ENCODE results near the gene HEPACAM. TPM values are rescaled to one million over a fixed set of nuclear protein-coding genes. Genes with fewer than 3 reads are reported as not detected.

The HEPACAM gene
- total RNA-seq, 2 donors from 2014 or later, result 0.26 to 7.9 TPM

DNA sequence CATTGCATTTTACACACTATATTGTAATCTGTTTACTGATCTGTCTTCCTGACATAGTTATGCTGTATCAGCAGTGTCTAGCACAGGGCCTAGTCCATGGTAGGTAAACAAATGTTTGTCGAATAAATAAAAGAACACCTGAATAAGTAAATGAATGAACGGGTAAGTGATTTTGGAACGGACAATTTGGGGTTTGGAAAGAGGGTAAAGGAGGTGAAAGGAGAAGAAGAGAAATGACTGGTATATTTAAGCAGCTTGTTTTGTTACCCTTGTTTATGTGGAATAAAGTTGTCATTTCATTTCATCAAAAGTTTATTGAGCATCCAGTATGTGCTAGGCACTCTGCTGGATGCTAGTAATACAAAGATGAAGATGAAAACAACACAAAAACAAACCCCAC, 16.9 kb downstream of the HEPACAM start, which contains the start of gene HEPN1:
HEPN1 (plus strand) TSS at position 301 of the 400 bp plus-strand sequence.
- ATAC-seq (no peak), DNase-seq (no peak)
- Histone ChIP-seq H3K36me3 (replicated peaks in 1 of 2; ENCODE audit: insufficient read depth in 1 of 2, low read depth in 2 of 2) (no peaks in the 10 kb centered on the region), H3K4me1 (peaks cover 9% of the 10 kb centered on the region), H3K9me3 (no peaks in the 10 kb centered on the region), H3K4me3 (no peak within 1 kb of the TSS), H3K27ac (no peak within 1 kb of the TSS), H3K27me3 (no peaks in the 10 kb centered on the region)
- WGBS, 2 donors, result 43 to 51% methylated on average over 3 of the region's 3 CpGs
- TF ChIP-seq POLR2A (IDR thresholded peaks at IDR 0.05), result no peak
- TF ChIP-seq, protein P1, sequence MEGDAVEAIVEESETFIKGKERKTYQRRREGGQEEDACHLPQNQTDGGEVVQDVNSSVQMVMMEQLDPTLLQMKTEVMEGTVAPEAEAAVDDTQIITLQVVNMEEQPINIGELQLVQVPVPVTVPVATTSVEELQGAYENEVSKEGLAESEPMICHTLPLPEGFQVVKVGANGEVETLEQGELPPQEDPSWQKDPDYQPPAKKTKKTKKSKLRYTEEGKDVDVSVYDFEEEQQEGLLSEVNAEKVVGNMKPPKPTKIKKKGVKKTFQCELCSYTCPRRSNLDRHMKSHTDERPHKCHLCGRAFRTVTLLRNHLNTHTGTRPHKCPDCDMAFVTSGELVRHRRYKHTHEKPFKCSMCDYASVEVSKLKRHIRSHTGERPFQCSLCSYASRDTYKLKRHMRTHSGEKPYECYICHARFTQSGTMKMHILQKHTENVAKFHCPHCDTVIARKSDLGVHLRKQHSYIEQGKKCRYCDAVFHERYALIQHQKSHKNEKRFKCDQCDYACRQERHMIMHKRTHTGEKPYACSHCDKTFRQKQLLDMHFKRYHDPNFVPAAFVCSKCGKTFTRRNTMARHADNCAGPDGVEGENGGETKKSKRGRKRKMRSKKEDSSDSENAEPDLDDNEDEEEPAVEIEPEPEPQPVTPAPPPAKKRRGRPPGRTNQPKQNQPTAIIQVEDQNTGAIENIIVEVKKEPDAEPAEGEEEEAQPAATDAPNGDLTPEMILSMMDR (IDR thresholded peaks at IDR 0.05), result no peak
- intact Hi-C loops (cut with DNase I), result no loop called here

DNA sequence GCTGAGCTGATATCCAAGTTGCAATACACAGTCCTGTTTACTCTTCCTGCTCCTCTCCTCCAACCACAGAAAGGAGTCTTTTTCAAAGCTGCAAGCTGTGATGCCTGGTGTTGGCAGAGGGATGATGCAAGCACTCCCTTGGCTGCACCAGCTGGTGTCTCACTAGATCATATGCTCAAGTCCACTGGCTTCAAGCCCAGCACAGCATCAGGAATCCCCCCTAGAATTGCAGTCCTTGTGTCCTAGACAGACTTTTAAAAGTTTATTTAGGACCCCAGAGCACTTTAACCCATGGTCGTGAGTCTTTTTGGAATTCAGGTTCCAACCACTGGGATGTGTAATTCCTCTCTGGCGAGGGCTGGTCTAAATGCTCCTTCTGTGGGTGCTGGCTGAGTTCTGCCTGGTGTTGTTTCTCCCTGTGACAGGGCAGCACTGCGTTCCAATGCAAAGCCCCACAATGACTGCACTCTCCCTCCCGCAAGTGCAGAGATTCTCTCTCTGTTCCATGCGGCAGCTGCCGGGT, 18.7 kb downstream of the HEPACAM start:
- H3K36me3 ChIP-seq (replicated peaks in 1 of 2; ENCODE audit: insufficient read depth in 1 of 2, low read depth in 2 of 2), result no peaks in the 10 kb centered on the region
- ATAC-seq (no peak), DNase-seq (no peak)
- peaks cover 9% of the 10 kb centered on the region for H3K4me1 ChIP-seq
- H3K9me3 ChIP-seq, result peaks cover 0 to 5% (median 0%) of the 10 kb centered on the region in 3 donors
- TF ChIP-seq POLR2A (IDR thresholded peaks at IDR 0.05), result no peak
- TF ChIP-seq, protein P1 (IDR thresholded peaks at IDR 0.05), result no peak
- WGBS, 2 donors, result 67 to 71% methylated on average over 6 of the region's 6 CpGs
- no peak overlapping the region for H3K4me3 ChIP-seq
- no peaks in the 10 kb centered on the region for H3K27me3 ChIP-seq
- no peak overlapping the region for H3K27ac ChIP-seq
- intact Hi-C loops (cut with DNase I), result no loop called here

DNA sequence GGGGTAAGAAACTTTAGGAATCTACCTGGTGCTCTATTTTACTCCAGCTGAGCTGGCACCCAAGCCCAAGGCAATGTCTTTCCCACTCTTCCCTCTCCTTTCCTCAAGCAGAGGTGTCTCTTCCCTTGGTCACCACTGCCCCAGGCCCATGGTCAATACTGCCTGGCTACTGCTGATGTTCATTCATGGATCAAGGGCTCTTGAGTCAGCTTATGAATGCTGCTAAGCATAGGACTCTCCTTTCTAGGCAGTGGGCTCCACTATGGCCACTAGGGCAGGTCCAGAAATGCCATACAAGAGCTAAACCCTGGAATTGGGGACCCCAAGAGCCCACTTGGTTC, 19.5 kb downstream of the HEPACAM start:
- H3K4me3 ChIP-seq, result no peak overlapping the region
- peaks cover 8% of the 10 kb centered on the region for H3K4me1 ChIP-seq
- TF ChIP-seq, protein P1 (IDR thresholded peaks at IDR 0.05), result no peak
- TF ChIP-seq POLR2A (IDR thresholded peaks at IDR 0.05), result no peak
- H3K27ac ChIP-seq, result no peak overlapping the region
- no peaks in the 10 kb centered on the region for H3K27me3 ChIP-seq
- no peak for DNase-seq
- intact Hi-C loops (cut with DNase I), result no loop called here
- ATAC-seq, result no peak
- H3K36me3 ChIP-seq (replicated peaks in 1 of 2; ENCODE audit: insufficient read depth in 1 of 2, low read depth in 2 of 2), result no peaks in the 10 kb centered on the region
- H3K9me3 ChIP-seq, result peaks cover 0 to 9% (median 0%) of the 10 kb centered on the region in 3 donors

DNA sequence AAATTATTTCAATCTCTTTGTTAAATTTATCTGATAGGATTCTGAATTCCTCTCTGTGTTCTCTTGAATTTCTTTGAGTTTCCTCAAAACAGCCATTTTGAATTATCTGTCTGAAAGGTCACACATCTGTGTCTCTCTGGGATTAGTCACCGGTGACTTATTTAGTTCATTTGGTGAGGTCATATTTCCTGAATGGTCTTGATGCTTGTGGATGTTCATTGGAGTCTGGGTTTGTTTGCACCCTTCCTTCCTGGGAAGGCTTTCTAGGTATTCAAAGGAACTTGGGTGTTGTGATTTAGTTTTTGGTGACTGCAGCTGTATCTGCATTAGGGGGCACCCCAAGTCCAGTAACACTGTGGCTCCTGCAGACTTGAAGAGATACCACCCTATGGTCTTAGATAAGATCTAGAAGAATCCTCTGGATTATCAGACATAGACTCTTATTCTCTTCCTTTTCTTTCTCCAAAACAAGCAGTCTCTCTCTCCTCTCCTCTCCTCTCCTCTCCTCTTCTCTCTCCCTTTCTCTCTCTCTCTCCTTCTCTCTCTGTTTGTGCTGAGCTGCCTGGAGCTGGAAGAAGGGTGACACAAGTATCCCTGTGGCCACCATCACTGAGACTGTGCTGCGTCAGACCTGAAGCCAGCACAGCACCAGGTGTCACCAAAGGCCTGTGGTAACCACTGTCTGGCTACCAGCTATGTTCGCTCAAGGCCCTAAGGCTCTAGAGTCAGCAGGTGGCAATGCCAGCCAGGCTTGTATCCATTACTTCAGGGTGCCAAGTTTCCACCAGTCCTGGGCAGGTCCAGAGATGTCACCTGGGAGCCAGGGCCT, 20.1 kb downstream of the HEPACAM start:
- Histone ChIP-seq H3K4me1 (peaks cover 2% of the 10 kb centered on the region), H3K36me3 (replicated peaks in 1 of 2; ENCODE audit: insufficient read depth in 1 of 2, low read depth in 2 of 2) (no peaks in the 10 kb centered on the region), H3K4me3 (no peak overlapping the region), H3K27me3 (no peaks in the 10 kb centered on the region), H3K27ac (no peak overlapping the region), H3K9me3 (peaks cover 0 to 9% (median 0%) of the 10 kb centered on the region in 3 donors)
- intact Hi-C loops (cut with DNase I), result no loop called here
- DNase-seq (no peak), ATAC-seq (no peak)
- no peak for TF ChIP-seq POLR2A (IDR thresholded peaks at IDR 0.05)
- TF ChIP-seq, protein P1 (IDR thresholded peaks at IDR 0.05), result no peak
- WGBS, 2 donors, result 73 to 80% methylated on average over 3 of the region's 3 CpGs

All from body of pancreas (tissue), 4 donors.